Measurements from ENCODE around the gene ATP6V1C2.

ATP6V1C2 gene

GRCh38 chr2:10774394-10774793, 53.0 kb downstream of the ATP6V1C2 start:
- no peak for DNase-seq
- in situ Hi-C loops (cut with HindIII; ENCODE audit: low pct_ligation_motif_present, low sequenced_read_pairs) = no loop called here
- no peaks in the 10 kb centered on the region for H3K27me3 ChIP-seq (replicated peaks)
- TF ChIP-seq CTCF (IDR thresholded peaks at IDR 0.05; ENCODE audit: low read depth, low read length, missing control alignments) = no peak
- H3K4me3 ChIP-seq (ENCODE audit: low read depth, low read length) = no peak overlapping the region
- H3K27ac ChIP-seq = no peak overlapping the region
- H3K36me3 ChIP-seq (replicated peaks) = peaks cover 13% of the 10 kb centered on the region

- H3K4me3 ChIP-seq (ENCODE audit: low read depth, low read length) = no peak overlapping the region
- no peaks in the 10 kb centered on the region for H3K27me3 ChIP-seq (replicated peaks)
- no peak for TF ChIP-seq CTCF (IDR thresholded peaks at IDR 0.05; ENCODE audit: low read depth, low read length, missing control alignments)
- DNase-seq = no peak
- in situ Hi-C loops (cut with HindIII; ENCODE audit: low pct_ligation_motif_present, low sequenced_read_pairs) = no loop called here
- peaks cover 19% of the 10 kb centered on the region for H3K36me3 ChIP-seq (replicated peaks)
- no peak overlapping the region for H3K27ac ChIP-seq
Measured at GRCh38 chr2:10775021-10775780, 53.8 kb downstream of the ATP6V1C2 start.

- H3K36me3 ChIP-seq (replicated peaks) = peaks cover 24% of the 10 kb centered on the region
- no peak overlapping the region for H3K27ac ChIP-seq
- in situ Hi-C loops (cut with HindIII; ENCODE audit: low pct_ligation_motif_present, low sequenced_read_pairs) = no loop called here
- no peaks in the 10 kb centered on the region for H3K27me3 ChIP-seq (replicated peaks)
- no peak for TF ChIP-seq CTCF (IDR thresholded peaks at IDR 0.05; ENCODE audit: low read depth, low read length, missing control alignments)
- DNase-seq = no peak
- H3K4me3 ChIP-seq (ENCODE audit: low read depth, low read length) = no peak overlapping the region
Measured at GRCh38 chr2:10775831-10776230, 54.4 kb downstream of the ATP6V1C2 start.

GRCh38 chr2:10776231-10776977, 55.0 kb downstream of the ATP6V1C2 start:
- in situ Hi-C loops (cut with HindIII; ENCODE audit: low pct_ligation_motif_present, low sequenced_read_pairs) = no loop called here
- Histone ChIP-seq H3K27ac (no peak overlapping the region), H3K27me3 (replicated peaks) (no peaks in the 10 kb centered on the region), H3K4me3 (ENCODE audit: low read depth, low read length) (no peak overlapping the region), H3K36me3 (replicated peaks) (peaks cover 28% of the 10 kb centered on the region)
- TF ChIP-seq CTCF (IDR thresholded peaks at IDR 0.05; ENCODE audit: low read depth, low read length, missing control alignments) = no peak
- no peak for DNase-seq

- TF ChIP-seq CTCF (IDR thresholded peaks at IDR 0.05; ENCODE audit: low read depth, low read length, missing control alignments) = no peak
- Histone ChIP-seq H3K36me3 (replicated peaks) (peaks cover 36% of the 10 kb centered on the region), H3K27me3 (replicated peaks) (no peaks in the 10 kb centered on the region), H3K4me3 (ENCODE audit: low read depth, low read length) (no peak overlapping the region), H3K27ac (no peak overlapping the region)
- DNase-seq = no peak
- in situ Hi-C loops (cut with HindIII; ENCODE audit: low pct_ligation_motif_present, low sequenced_read_pairs) = no loop called here
Measured at GRCh38 chr2:10777111-10777841, 55.8 kb downstream of the ATP6V1C2 start.
